NCI-H748 (cell line): ENCODE results near the gene SPOCD1.

Experiments
- DNase-seq: peaks from one replicate; lab custom pipeline; 2025; ENCODE audit not compliant: unreplicated experiment; lab: John Stamatoyannopoulos, UW

The SPOCD1 gene

GRCh38 chr1:31742462-31743212, 73.2 kb downstream of the SPOCD1 start:
- no peak for DNase-seq
